NOMO-1 treated with dmso at 0.1 percent for 144 hours (cell line): ENCODE measurements around the gene TBX10.
"Not testable (repeated sequence)": the region's sequence is repeated elsewhere in the genome, so short reads cannot be mapped to it uniquely, and the experiment has no call there.

Source experiments
- DNase-seq: peaks from one replicate; lab custom pipeline; 2025; ENCODE audit not compliant: unreplicated experiment; lab: John Stamatoyannopoulos, UW

Gene TBX10

GRCh38 chr11:67639438-67639859 is at the start of gene TBX10:
Gene TBX10, minus strand, starts transcription at chr11:67639763. Its CDS starts 291 bp downstream, at chr11:67639472.
- DNase-seq = no peak

GRCh38 chr11:67689178-67689577 is 49.6 kb upstream of the TBX10 start:
- DNase-seq = no peak

- DNase-seq = no peak
These were observed 48.4 kb upstream of the TBX10 start for GRCh38 chr11:67687986-67688385.

- peak; percentile 13 for DNase-seq
These were observed 46.2 kb upstream of the TBX10 start for GRCh38 chr11:67685641-67686332.

GRCh38 chr11:67682126-67683034 is 42.8 kb upstream of the TBX10 start:
- DNase-seq = not testable (repeated sequence)

GRCh38 chr11:67680696-67681470 is 41.3 kb upstream of the TBX10 start:
- DNase-seq = no peak

- no peak for DNase-seq
These were observed 35.6 kb upstream of the TBX10 start for GRCh38 chr11:67675058-67675747.

GRCh38 chr11:67674442-67674871 is 34.9 kb upstream of the TBX10 start, which contains the start of gene ALDH3B2:
Gene ALDH3B2, minus strand, starts transcription at chr11:67674623. Its CDS starts 7,688 bp downstream, at chr11:67666935.
- DNase-seq = no peak

GRCh38 chr11:67673902-67674301 is 34.3 kb upstream of the TBX10 start:
- no peak for DNase-seq

- DNase-seq = no peak
These were observed 33.8 kb upstream of the TBX10 start for GRCh38 chr11:67673358-67673757.

GRCh38 chr11:67671211-67671520 is 31.6 kb upstream of the TBX10 start:
- DNase-seq = no peak

GRCh38 chr11:67670316-67671210 is 31.0 kb upstream of the TBX10 start:
- no peak for DNase-seq

GRCh38 chr11:67668192-67668551 is 28.6 kb upstream of the TBX10 start:
- no peak for DNase-seq

- no peak for DNase-seq
These were observed 28.1 kb upstream of the TBX10 start for GRCh38 chr11:67667490-67668191.

GRCh38 chr11:67666676-67667489 is 27.3 kb upstream of the TBX10 start:
- no peak for DNase-seq

GRCh38 chr11:67666303-67666645 is 26.7 kb upstream of the TBX10 start:
- DNase-seq = no peak

GRCh38 chr11:67665541-67666302 is 26.2 kb upstream of the TBX10 start:
- DNase-seq = no peak
